Thyroid gland (tissue), 4 donors: ENCODE measurements around the gene CGB3. TPM values are rescaled to one million over a fixed set of nuclear protein-coding genes. Genes with fewer than 3 reads are reported as not detected.

Experiments
- DNase-seq, 2 donors: peaks; one replicate each; pipeline ENCODE4 v3.0.0-alpha.2; 2019
- H3K27ac ChIP-seq, 3 donors: fragments of 200-600 bp; sonication (generic); 1 replicate in 2 of 3; 2 replicates in 1 of 3; pipeline ENCODE4 v1.5.1; 2016 to 2019; ENCODE audit warnings: mild to moderate bottlenecking in 1 of 3, moderate library complexity in 1 of 3
- H3K27me3 ChIP-seq: fragments of 200-600 bp; sonication (generic); one replicate; pipeline ENCODE4 v1.5.1; 2019
- H3K36me3 ChIP-seq, 2 donors: fragments of 200-600 bp; sonication (generic); one replicate each; pipeline ENCODE4 v1.5.1; 2016 to 2019
- H3K4me1 ChIP-seq, 2 donors: fragments of 200-600 bp; sonication (generic); one replicate each; pipeline ENCODE4 v1.5.1; 2017 to 2019
- H3K4me3 ChIP-seq, 3 donors: fragments of 200-600 bp; sonication (generic); replicated peaks in 1 of 3; 1 replicate in 2 of 3; 2 replicates in 1 of 3; pipeline ENCODE4 v1.5.1; 2016; ENCODE audit warnings: mild to moderate bottlenecking in 1 of 3
- H3K9me3 ChIP-seq: fragments of 200-600 bp; sonication (generic); one replicate; pipeline ENCODE4 v1.5.1; 2017
- POLR2A ChIP-seq, 2 donors: fragments of 450-650 bp; IDR thresholded peaks; one replicate each; pipeline ENCODE4 v1.6.1; 2017; ENCODE audit warnings: antibody characterized with exemption in 2 of 2, mild to moderate bottlenecking in 2 of 2, moderate library complexity in 1 of 2
- WGBS, 2 donors: methylation state at CpG; one replicate each; pipeline ENCODE4 v1.1.5; 2017; 5-methylcytosine and 5-hydroxymethylcytosine counted together
- intact Hi-C: fragments of 100-400 bp; cut with DNase I; formaldehyde crosslinking; loops from one replicate; pipeline ENCODE4 v1.15.1; 2023
- total RNA-seq, 4 donors: library from RNA; depleted of rRNA; stranded (reverse); fragments of >200 nt; gene quantifications; one replicate each; pipeline ENCODE4 v1.2.3, GENCODE V29; 2016
- TF ChIP-seq, protein P1 (sequence below), 6 experiments: fragments of 200-600 bp in 3 of 6; fragments of 450-650 bp in 3 of 6; sonication (generic) in 3 of 6; IDR thresholded peaks; one replicate each; pipeline ENCODE4 v1.5.1; 2016 to 2019; ENCODE audit warnings: antibody characterized with exemption in 6 of 6, mild to moderate bottlenecking in 2 of 6, inconsistent platforms in 1 of 6, moderate library complexity in 1 of 6

CGB3 gene
- total RNA-seq, 4 donors from 2014 or later = not detected

- no peak for DNase-seq
- H3K27ac ChIP-seq = no peak overlapping the region
- peaks cover 42 to 48% of the 10 kb centered on the region in 2 donors for H3K36me3 ChIP-seq
- TF ChIP-seq, protein P1, sequence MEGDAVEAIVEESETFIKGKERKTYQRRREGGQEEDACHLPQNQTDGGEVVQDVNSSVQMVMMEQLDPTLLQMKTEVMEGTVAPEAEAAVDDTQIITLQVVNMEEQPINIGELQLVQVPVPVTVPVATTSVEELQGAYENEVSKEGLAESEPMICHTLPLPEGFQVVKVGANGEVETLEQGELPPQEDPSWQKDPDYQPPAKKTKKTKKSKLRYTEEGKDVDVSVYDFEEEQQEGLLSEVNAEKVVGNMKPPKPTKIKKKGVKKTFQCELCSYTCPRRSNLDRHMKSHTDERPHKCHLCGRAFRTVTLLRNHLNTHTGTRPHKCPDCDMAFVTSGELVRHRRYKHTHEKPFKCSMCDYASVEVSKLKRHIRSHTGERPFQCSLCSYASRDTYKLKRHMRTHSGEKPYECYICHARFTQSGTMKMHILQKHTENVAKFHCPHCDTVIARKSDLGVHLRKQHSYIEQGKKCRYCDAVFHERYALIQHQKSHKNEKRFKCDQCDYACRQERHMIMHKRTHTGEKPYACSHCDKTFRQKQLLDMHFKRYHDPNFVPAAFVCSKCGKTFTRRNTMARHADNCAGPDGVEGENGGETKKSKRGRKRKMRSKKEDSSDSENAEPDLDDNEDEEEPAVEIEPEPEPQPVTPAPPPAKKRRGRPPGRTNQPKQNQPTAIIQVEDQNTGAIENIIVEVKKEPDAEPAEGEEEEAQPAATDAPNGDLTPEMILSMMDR (IDR thresholded peaks at IDR 0.05) = no peak
- no peak overlapping the region for H3K4me3 ChIP-seq
- no peaks in the 10 kb centered on the region for H3K4me1 ChIP-seq
- H3K27me3 ChIP-seq = no peaks in the 10 kb centered on the region
- H3K9me3 ChIP-seq = no peaks in the 10 kb centered on the region
- intact Hi-C loops = no loop called here
- WGBS, 2 donors = 93 to 98% methylated on average over 7 of the region's 7 CpGs
Observed at GRCh38 chr19:49004964-49005614, 19.0 kb downstream of the CGB3 start.

DNA sequence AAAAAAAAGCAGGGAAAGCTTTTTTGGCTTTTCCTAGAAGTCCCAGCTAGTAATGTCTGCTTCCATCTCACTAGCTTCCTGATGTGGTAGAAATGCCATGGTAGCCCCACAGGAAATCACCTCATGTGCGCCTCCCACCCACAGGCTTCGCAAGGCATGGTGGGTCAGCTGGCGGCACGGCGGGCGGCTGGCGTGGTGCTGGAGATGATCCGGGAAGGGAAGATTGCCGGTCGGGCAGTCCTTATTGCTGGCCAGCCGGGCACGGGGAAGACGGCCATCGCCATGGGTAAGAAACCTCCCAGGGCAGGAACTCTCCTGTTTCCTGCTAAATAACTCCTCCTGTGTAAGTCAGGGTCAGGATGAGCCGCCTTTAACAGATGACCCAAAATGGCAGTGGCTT is 20.0 kb downstream of the CGB3 start:
- Histone ChIP-seq H3K36me3 (peaks cover 35 to 40% of the 10 kb centered on the region in 2 donors), H3K9me3 (no peaks in the 10 kb centered on the region), H3K4me3 (no peak overlapping the region), H3K27ac (no peak overlapping the region), H3K27me3 (no peaks in the 10 kb centered on the region), H3K4me1 (no peaks in the 10 kb centered on the region)
- intact Hi-C loops = no loop called here
- no peak for DNase-seq
- 95 to 97% methylated on average over 15 of the region's 15 CpGs for WGBS, 2 donors
- TF ChIP-seq POLR2A (IDR thresholded peaks at IDR 0.05) = no peak
- TF ChIP-seq, protein P1 (IDR thresholded peaks at IDR 0.05) = no peak

- H3K4me1 ChIP-seq = peaks cover 1 to 3% of the 10 kb centered on the region in 2 donors
- H3K27me3 ChIP-seq = no peaks in the 10 kb centered on the region
- no peak overlapping the region for H3K27ac ChIP-seq
- intact Hi-C loops = no loop called here
- no peak overlapping the region for H3K4me3 ChIP-seq
- no peak for TF ChIP-seq POLR2A (IDR thresholded peaks at IDR 0.05)
- TF ChIP-seq, protein P1 (IDR thresholded peaks at IDR 0.05) = peak; percentile 11 to 50 (median 26)
- H3K36me3 ChIP-seq = peaks cover 8 to 14% of the 10 kb centered on the region in 2 donors
- 63 to 71% methylated on average over 14 to 15 of the region's 16 CpGs for WGBS, 2 donors
- DNase-seq = peak; percentile 17 to 27
- H3K9me3 ChIP-seq = no peaks in the 10 kb centered on the region
Observed at GRCh38 chr19:48999481-49000325, 24.4 kb downstream of the CGB3 start.

DNA sequence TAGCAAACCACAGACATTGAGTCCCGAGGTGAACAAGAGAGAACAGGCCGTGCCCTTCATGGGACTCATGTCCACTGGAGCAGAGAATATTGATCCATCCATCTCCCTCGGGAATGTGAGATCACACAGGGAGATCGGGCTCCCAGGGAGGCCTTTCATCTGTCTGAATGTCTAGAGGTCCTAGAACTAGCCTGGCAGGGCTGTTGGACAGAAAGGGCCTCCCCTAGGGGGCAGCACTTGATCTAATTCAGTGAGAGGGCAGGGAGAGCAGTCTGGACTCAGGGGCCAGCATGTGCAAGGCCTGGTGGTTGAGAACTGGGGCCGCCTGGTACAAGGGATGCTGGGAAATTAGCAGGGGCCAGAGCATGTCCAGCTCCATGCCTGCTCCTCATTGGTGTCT is 26.2 kb downstream of the CGB3 start:
- DNase-seq = peak; percentile 20 to 27
- intact Hi-C loops = no loop called here
- TF ChIP-seq POLR2A (IDR thresholded peaks at IDR 0.05) = no peak
- TF ChIP-seq, protein P1 (IDR thresholded peaks at IDR 0.05) = peak in 1 of 6 experiments; percentile 12
- Histone ChIP-seq H3K4me3 (no peak overlapping the region), H3K27me3 (no peaks in the 10 kb centered on the region), H3K9me3 (no peaks in the 10 kb centered on the region), H3K27ac (no peak overlapping the region), H3K36me3 (peaks cover 0 to under 1% of the 10 kb centered on the region in 2 donors), H3K4me1 (peaks cover 8 to 11% of the 10 kb centered on the region in 2 donors)
- 62 to 74% methylated on average over 2 to 5 of the region's 5 CpGs for WGBS, 2 donors

- 1 to 3% methylated on average over 13 of the region's 13 CpGs for WGBS, 2 donors
- TF ChIP-seq, protein P1 (IDR thresholded peaks at IDR 0.05) = no peak
- no peak for TF ChIP-seq POLR2A (IDR thresholded peaks at IDR 0.05)
- H3K9me3 ChIP-seq = no peaks in the 10 kb centered on the region
- peak overlapping the region; percentile 22 to 92 (median 40) for H3K4me3 ChIP-seq
- H3K36me3 ChIP-seq = no peaks in the 10 kb centered on the region
- no peaks in the 10 kb centered on the region for H3K27me3 ChIP-seq
- DNase-seq = no peak
- intact Hi-C loops = no loop called here
- H3K27ac ChIP-seq = peak overlapping the region in 2 of 3 donors; percentile 87 to 90
- H3K4me1 ChIP-seq = peaks cover 20 to 23% of the 10 kb centered on the region in 2 donors
Observed at GRCh38 chr19:48994035-48994386, 30.1 kb downstream of the CGB3 start.
